HG03025 (cell line): Measurements from ENCODE around the gene UNK.
"Not testable (repeated sequence)": the region's sequence is repeated elsewhere in the genome, so short reads cannot be mapped to it uniquely, and the experiment has no call there.

Experiments
- ATAC-seq: cut with Tn5 transposase; IDR thresholded peaks from one replicate; pipeline ENCODE4 v1.9.1; 2021; ENCODE audit warnings: mild to moderate bottlenecking, moderate library complexity; ENCODE audit not compliant: unreplicated experiment, low FRiP score

The UNK gene

DNA sequence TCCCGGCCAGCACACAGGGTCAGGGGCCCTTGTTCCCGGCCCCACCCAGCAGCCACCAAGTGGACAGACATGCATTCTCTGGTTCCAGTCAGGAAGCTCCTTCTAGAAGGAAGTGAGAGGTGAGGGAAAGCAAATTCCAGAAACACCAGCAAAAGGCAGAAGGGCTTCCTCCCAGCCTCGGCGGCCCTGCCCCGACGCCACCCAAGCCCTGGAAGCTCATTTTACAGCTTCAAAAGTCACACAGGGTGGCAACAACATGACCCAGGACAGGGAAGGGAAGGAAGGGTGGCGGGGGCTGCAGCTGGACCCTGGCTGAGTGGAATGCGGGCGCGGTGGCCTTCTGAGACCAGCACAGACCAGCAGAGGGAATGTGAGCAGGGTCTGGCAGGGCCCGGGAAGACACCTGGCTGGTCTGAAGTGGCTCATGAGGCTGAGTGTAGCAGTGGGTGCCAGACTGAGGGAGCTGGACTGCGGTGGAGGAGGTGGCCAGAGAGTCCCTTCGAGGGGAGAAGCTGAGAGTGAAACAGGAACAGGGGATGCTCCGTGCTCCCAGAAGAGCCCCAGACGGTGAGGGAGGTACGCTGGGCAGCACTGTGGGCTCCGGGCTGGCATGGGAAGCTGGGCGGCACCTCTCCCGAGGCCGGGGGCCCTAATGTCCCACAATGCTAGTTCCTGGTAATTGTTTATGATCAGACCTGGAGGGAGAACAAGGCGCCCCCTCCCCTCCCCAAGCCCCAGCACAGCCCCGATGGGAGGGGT lies 61.5 kb downstream of the UNK start:
- no peak for ATAC-seq

DNA sequence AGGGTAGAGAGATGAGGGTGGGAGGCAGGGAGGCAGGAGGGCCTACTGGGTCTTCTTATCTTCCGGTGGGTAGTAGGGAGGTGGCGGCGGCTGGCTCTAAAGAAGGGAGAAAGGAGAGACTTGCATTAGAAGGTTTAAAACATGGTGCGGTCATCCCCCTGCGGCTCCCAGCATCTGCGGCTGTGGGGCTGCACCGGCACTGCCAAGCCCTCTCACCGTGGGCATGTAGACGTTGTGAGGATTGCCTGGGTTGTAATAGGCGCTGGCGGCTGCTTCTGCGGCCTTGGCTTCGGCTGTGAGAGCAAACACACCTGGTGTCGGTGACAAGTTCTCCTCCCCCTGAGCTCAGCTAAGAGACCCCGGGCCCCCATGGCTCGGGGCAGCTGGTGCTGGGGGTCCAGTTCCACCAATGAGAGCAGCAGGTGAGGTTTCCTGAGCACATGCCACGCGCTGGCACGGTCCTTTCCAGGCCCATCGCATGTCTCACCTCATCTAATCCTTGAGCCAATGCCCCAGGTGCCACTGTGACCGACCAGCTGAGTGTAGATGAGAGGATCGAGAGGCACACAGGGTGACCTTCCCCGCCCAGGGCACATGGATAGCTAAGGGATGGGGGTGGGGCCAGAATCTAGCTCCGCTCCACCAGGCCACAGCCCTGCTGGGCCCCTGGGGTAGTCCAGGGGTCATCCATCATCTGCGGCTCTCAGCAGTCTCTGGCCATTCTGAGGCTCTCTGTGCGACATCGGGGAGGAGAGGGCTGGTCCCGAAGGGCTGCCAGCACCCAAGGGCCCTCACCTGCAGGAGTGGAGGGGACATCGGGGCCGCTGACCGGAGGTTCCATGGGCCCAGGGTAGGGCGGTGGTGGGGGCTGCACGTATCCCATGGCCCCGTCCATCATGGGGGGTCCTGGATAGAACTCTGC lies 62.3 kb downstream of the UNK start:
- no peak for ATAC-seq

- ATAC-seq = no peak
Measured at GRCh38 chr17:75847614-75848522, 63.3 kb downstream of the UNK start.

DNA sequence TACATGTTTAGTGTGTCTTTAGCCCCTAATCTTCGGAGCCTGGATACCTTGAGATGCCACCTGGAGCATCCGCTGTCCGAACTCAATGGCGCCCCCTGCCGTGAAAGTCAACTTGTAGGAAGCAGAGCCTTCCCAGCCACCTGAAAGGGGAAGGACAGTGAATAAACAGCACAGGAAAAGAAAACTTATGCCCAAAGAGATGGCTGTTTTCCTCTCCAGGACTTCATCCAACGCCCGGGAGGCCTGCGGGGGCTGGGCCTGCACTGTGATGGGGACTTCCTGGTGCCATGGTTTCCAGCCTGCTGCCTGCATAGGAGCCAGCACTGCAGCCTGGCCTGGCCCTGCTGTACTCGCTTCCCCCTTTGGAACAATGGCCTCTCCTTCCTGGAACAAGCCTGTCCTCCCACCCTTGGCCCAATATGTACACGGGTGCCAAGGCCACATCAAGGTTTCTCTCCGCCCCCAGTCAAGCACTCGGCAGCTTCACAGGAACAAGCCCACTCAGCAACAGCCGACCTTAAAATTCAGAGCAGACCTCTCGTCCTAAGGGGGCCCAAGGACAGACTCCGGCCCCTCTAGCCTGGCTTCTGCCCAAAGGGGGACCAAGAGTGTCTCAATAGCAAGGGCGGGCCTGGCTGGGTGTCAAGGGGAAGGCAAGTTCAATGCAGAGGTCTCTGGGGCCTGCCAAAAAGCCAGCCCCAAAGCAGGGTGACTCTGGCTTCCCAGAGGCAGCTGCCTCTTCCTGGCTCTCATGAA lies 64.1 kb downstream of the UNK start:
- no peak for ATAC-seq

DNA sequence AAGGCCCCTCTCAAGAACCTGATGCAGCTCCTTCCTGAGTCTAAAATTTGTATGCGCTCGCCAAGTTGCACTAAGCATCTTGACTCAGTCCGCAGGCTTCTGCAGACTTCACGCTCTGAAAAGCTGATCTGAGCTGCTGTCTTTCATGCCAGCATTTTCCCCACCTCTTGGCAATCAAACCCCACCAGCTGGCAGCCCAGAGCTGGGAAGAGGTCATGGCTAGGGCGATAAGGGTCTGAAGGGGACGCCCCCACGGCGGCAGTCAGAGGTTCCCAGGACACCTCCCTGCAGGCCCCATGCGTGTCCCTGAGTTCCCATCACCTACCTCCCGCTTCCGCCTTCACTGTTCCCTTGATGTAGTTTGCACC lies 64.7 kb downstream of the UNK start:
- ATAC-seq = no peak

- no peak for ATAC-seq
Measured at GRCh38 chr17:75849724-75850123, 65.1 kb downstream of the UNK start.

GRCh38 chr17:75850928-75851692 lies 66.5 kb downstream of the UNK start:
- ATAC-seq = no peak

DNA sequence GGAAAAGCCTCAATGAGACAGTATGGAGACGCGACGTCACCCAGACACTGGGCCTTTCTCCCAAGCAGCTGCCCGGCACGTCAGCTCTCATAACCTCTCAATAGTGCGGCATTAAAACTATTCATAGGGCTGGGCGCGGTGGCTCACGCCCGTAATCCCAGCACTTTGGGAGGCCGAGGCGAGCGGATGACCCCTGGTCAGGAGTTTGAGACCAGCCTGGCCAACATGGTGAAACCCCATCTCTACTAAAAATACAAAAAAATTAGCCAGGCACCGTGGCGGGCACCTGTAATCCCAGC lies 67.0 kb downstream of the UNK start:
- ATAC-seq = not testable (repeated sequence)

- ATAC-seq = no peak
Measured at GRCh38 chr17:75853433-75853832, 68.8 kb downstream of the UNK start.

- no peak for ATAC-seq
Measured at GRCh38 chr17:75854101-75854748, 69.6 kb downstream of the UNK start.

DNA sequence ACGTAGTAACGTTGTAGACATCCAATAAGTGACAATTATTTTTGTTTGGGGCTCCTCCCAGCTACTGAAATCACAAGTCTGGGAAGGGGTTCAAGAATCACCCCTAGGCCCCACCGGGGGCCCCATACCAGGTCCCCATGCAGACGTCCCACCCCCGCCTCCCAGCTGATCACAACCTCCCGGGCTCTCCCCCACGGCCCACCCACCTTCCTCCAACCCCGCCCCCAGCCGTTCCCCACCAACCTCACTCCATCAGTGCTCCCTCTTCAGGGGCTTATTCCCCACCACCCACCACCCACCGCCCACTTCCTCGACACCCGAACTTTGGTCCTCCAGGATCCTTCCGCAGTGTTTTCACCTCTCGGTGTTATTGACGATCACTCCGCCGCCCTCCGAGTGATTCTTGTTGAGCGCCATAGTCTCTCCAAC lies 70.3 kb downstream of the UNK start:
- ATAC-seq = no peak

GRCh38 chr17:75855310-75856061 lies 70.9 kb downstream of the UNK start, which contains the start of gene WBP2:
TSS of gene WBP2 (minus strand) at chr17:75855335. CDS start at chr17:75855297, 38 bp downstream.
- peak; percentile 82 for ATAC-seq

- ATAC-seq = no peak
Measured at GRCh38 chr17:75856062-75856756, 71.6 kb downstream of the UNK start.

DNA sequence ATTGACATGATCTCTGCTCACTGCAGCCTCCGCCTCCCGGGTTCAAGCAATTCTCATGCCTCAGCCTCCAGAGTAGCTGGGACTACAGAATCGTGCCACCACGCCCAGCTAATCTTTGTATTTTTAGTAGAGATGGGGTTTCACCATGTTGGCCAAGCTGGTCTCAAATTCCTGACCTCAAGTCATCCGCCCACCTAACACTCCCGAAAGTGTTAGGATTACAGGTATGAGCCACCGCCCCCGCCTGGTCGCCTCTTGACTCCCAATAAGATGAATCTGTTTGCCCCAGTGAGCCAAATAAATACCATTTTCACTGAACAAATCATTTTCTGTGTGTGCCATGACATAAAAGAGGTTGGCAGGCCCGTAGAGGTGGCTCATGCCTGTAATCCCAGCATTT lies 74.8 kb downstream of the UNK start:
- ATAC-seq = not testable (repeated sequence)

- no peak for ATAC-seq
Measured at GRCh38 chr17:75861927-75862317, 77.3 kb downstream of the UNK start.

GRCh38 chr17:75864448-75864871 lies 79.9 kb downstream of the UNK start:
- peak; percentile 75 for ATAC-seq

GRCh38 chr17:75864887-75865286 lies 80.3 kb downstream of the UNK start:
- ATAC-seq = not testable (repeated sequence)
